ENCODE results near the gene CHN1.

The CHN1 gene

GRCh38 chr2:175026385-175026784 lies 21.2 kb upstream of the CHN1 start:
- Histone ChIP-seq H2BK5ac (ENCODE audit: low read depth, low read length, poor library complexity) (no peak overlapping the region), H3K36me3 (ENCODE audit: control insufficient read depth in 1 of 2, insufficient read depth in 2 of 2, low read length in 2 of 2) (no peaks in the 10 kb centered on the region), H3K4me2 (ENCODE audit: low read length) (no peak overlapping the region), H3K18ac (ENCODE audit: low read length) (no peak overlapping the region), H3K79me2 (ENCODE audit: control insufficient read depth, insufficient read depth, low read length, poor library complexity) (no peaks in the 10 kb centered on the region), H4K91ac (ENCODE audit: low read depth, low read length) (no peak overlapping the region), H3K23ac (ENCODE audit: low read length) (no peak overlapping the region), H4K8ac (ENCODE audit: low read depth, low read length) (no peak overlapping the region), H3K27me3 (ENCODE audit: insufficient read depth, low read length) (no peaks in the 10 kb centered on the region), H4K12ac (ENCODE audit: low read depth, low read length) (no peak overlapping the region), H3K4ac (ENCODE audit: low read depth, low read length) (no peak overlapping the region), H3K27ac (ENCODE audit: low read depth, low read length) (no peak overlapping the region), H3K79me1 (ENCODE audit: low read length) (no peaks in the 10 kb centered on the region), H3K9ac (ENCODE audit: low read length) (no peak overlapping the region), H3K4me1 (ENCODE audit: control insufficient read depth in 1 of 2, insufficient read depth in 2 of 2, low read length in 2 of 2) (no peaks in the 10 kb centered on the region), H3K9me3 (ENCODE audit: insufficient read depth, low read depth, low read length) (no peaks in the 10 kb centered on the region), H2AK5ac (ENCODE audit: low read length) (no peak overlapping the region), H2BK12ac (ENCODE audit: low read length) (no peak overlapping the region), H2AFZ (ENCODE audit: insufficient read depth, low read length, poor library complexity) (no peak overlapping the region), H3K14ac (ENCODE audit: low read length) (no peak overlapping the region), H3K4me3 (ENCODE audit: low read depth, low read length) (no peak overlapping the region), H2BK120ac (ENCODE audit: insufficient read depth, low read length, poor library complexity) (no peak overlapping the region)
- DNase-seq: no peak
- WGBS (ENCODE audit: extremely low coverage, insufficient coverage, insufficient read length): no CpG with 5 or more reads among the region's 2 CpGs

GRCh38 chr2:175025946-175026345 lies 20.8 kb upstream of the CHN1 start:
- Histone ChIP-seq H2BK120ac (ENCODE audit: insufficient read depth, low read length, poor library complexity) (no peak overlapping the region), H2BK12ac (ENCODE audit: low read length) (no peak overlapping the region), H3K79me1 (ENCODE audit: low read length) (no peaks in the 10 kb centered on the region), H3K9me3 (ENCODE audit: insufficient read depth, low read depth, low read length) (no peaks in the 10 kb centered on the region), H3K27ac (ENCODE audit: low read depth, low read length) (no peak overlapping the region), H2AK5ac (ENCODE audit: low read length) (no peak overlapping the region), H3K79me2 (ENCODE audit: control insufficient read depth, insufficient read depth, low read length, poor library complexity) (no peaks in the 10 kb centered on the region), H3K4me1 (ENCODE audit: control insufficient read depth in 1 of 2, insufficient read depth in 2 of 2, low read length in 2 of 2) (no peaks in the 10 kb centered on the region), H3K23ac (ENCODE audit: low read length) (no peak overlapping the region), H3K4me3 (ENCODE audit: low read depth, low read length) (no peak overlapping the region), H3K27me3 (ENCODE audit: insufficient read depth, low read length) (no peaks in the 10 kb centered on the region), H4K8ac (ENCODE audit: low read depth, low read length) (no peak overlapping the region), H4K91ac (ENCODE audit: low read depth, low read length) (no peak overlapping the region), H3K14ac (ENCODE audit: low read length) (no peak overlapping the region), H3K4ac (ENCODE audit: low read depth, low read length) (no peak overlapping the region), H3K4me2 (ENCODE audit: low read length) (no peak overlapping the region), H4K12ac (ENCODE audit: low read depth, low read length) (no peak overlapping the region), H3K36me3 (ENCODE audit: control insufficient read depth in 1 of 2, insufficient read depth in 2 of 2, low read length in 2 of 2) (no peaks in the 10 kb centered on the region), H2AFZ (ENCODE audit: insufficient read depth, low read length, poor library complexity) (no peak overlapping the region), H2BK5ac (ENCODE audit: low read depth, low read length, poor library complexity) (no peak overlapping the region), H3K9ac (ENCODE audit: low read length) (no peak overlapping the region), H3K18ac (ENCODE audit: low read length) (no peak overlapping the region)
- WGBS (ENCODE audit: extremely low coverage, insufficient coverage, insufficient read length): no CpG with 5 or more reads among the region's 1 CpG
- DNase-seq: no peak

GRCh38 chr2:175025233-175025632 lies 20.1 kb upstream of the CHN1 start:
- Histone ChIP-seq H2BK120ac (ENCODE audit: insufficient read depth, low read length, poor library complexity) (no peak overlapping the region), H4K8ac (ENCODE audit: low read depth, low read length) (no peak overlapping the region), H4K12ac (ENCODE audit: low read depth, low read length) (no peak overlapping the region), H2AK5ac (ENCODE audit: low read length) (no peak overlapping the region), H3K79me2 (ENCODE audit: control insufficient read depth, insufficient read depth, low read length, poor library complexity) (no peaks in the 10 kb centered on the region), H3K4me1 (ENCODE audit: control insufficient read depth in 1 of 2, insufficient read depth in 2 of 2, low read length in 2 of 2) (no peaks in the 10 kb centered on the region), H2AFZ (ENCODE audit: insufficient read depth, low read length, poor library complexity) (no peak overlapping the region), H3K4me3 (ENCODE audit: low read depth, low read length) (no peak overlapping the region), H3K9ac (ENCODE audit: low read length) (no peak overlapping the region), H3K18ac (ENCODE audit: low read length) (no peak overlapping the region), H3K4me2 (ENCODE audit: low read length) (no peak overlapping the region), H2BK5ac (ENCODE audit: low read depth, low read length, poor library complexity) (no peak overlapping the region), H3K23ac (ENCODE audit: low read length) (no peak overlapping the region), H3K27ac (ENCODE audit: low read depth, low read length) (no peak overlapping the region), H3K36me3 (ENCODE audit: control insufficient read depth in 1 of 2, insufficient read depth in 2 of 2, low read length in 2 of 2) (no peaks in the 10 kb centered on the region), H3K27me3 (ENCODE audit: insufficient read depth, low read length) (no peaks in the 10 kb centered on the region), H3K79me1 (ENCODE audit: low read length) (no peaks in the 10 kb centered on the region), H3K14ac (ENCODE audit: low read length) (no peak overlapping the region), H3K9me3 (ENCODE audit: insufficient read depth, low read depth, low read length) (no peaks in the 10 kb centered on the region), H2BK12ac (ENCODE audit: low read length) (no peak overlapping the region), H3K4ac (ENCODE audit: low read depth, low read length) (no peak overlapping the region), H4K91ac (ENCODE audit: low read depth, low read length) (no peak overlapping the region)
- no peak for DNase-seq
- no CpG with 5 or more reads among the region's 3 CpGs for WGBS (ENCODE audit: extremely low coverage, insufficient coverage, insufficient read length)

GRCh38 chr2:175022923-175023322 lies 17.7 kb upstream of the CHN1 start:
- no peak overlapping the region for H3K18ac ChIP-seq (ENCODE audit: low read length)

More at GRCh38 chr2:175022923-175023322, 17.7 kb upstream of the CHN1 start:
- no peaks in the 10 kb centered on the region for H3K79me2 ChIP-seq (ENCODE audit: control insufficient read depth, insufficient read depth, low read length, poor library complexity)
- H3K4me3 ChIP-seq (ENCODE audit: low read depth, low read length): no peak overlapping the region
- H3K4me1 ChIP-seq (ENCODE audit: control insufficient read depth in 1 of 2, insufficient read depth in 2 of 2, low read length in 2 of 2): no peaks in the 10 kb centered on the region
- H3K4ac ChIP-seq (ENCODE audit: low read depth, low read length): no peak overlapping the region
- no peak overlapping the region for H3K9ac ChIP-seq (ENCODE audit: low read length)
- no peak overlapping the region for H3K23ac ChIP-seq (ENCODE audit: low read length)
- no peak overlapping the region for H2AK5ac ChIP-seq (ENCODE audit: low read length)
- no peak overlapping the region for H2BK12ac ChIP-seq (ENCODE audit: low read length)
- no peak for DNase-seq
- no peak overlapping the region for H2BK5ac ChIP-seq (ENCODE audit: low read depth, low read length, poor library complexity)
- no peak overlapping the region for H3K14ac ChIP-seq (ENCODE audit: low read length)
- H3K9me3 ChIP-seq (ENCODE audit: insufficient read depth, low read depth, low read length): no peaks in the 10 kb centered on the region
- no peak overlapping the region for H4K12ac ChIP-seq (ENCODE audit: low read depth, low read length)
- H3K4me2 ChIP-seq (ENCODE audit: low read length): no peak overlapping the region
- no peaks in the 10 kb centered on the region for H3K79me1 ChIP-seq (ENCODE audit: low read length)
- no peaks in the 10 kb centered on the region for H3K27me3 ChIP-seq (ENCODE audit: insufficient read depth, low read length)
- H2BK120ac ChIP-seq (ENCODE audit: insufficient read depth, low read length, poor library complexity): no peak overlapping the region
- no peak overlapping the region for H4K8ac ChIP-seq (ENCODE audit: low read depth, low read length)
- no peak overlapping the region for H3K27ac ChIP-seq (ENCODE audit: low read depth, low read length)
- no peak overlapping the region for H4K91ac ChIP-seq (ENCODE audit: low read depth, low read length)
- WGBS (ENCODE audit: extremely low coverage, insufficient coverage, insufficient read length): no CpG with 5 or more reads among the region's 3 CpGs
- H2AFZ ChIP-seq (ENCODE audit: insufficient read depth, low read length, poor library complexity): no peak overlapping the region
- H3K36me3 ChIP-seq (ENCODE audit: control insufficient read depth in 1 of 2, insufficient read depth in 2 of 2, low read length in 2 of 2): no peaks in the 10 kb centered on the region
